Tibial nerve (tissue), 4 donors: ENCODE measurements around the gene IGF2. TPM values are rescaled to one million over a fixed set of nuclear protein-coding genes. Genes with fewer than 3 reads are reported as not detected.

Experiments used
- DNase-seq, 2 donors: peaks; one replicate each; pipeline ENCODE4 v3.0.0-alpha.2; 2019; ENCODE audit warnings: low spot score in 2 of 2
- H3K27ac ChIP-seq, 4 donors: fragments of 200-600 bp; sonication (generic) in 3 of 4; one replicate each; pipeline ENCODE4 v1.5.1; 2017 to 2019; ENCODE audit warnings: mild to moderate bottlenecking in 1 of 4
- H3K27me3 ChIP-seq, 2 donors: fragments of 200-600 bp; sonication (generic) in 1 of 2; one replicate each; pipeline versions ENCODE4 v1.5.1 to v1.6.0; 2017 to 2019
- H3K36me3 ChIP-seq, 3 donors: fragments of 200-600 bp; sonication (generic); one replicate each; pipeline ENCODE4 v1.5.1; 2018 to 2019
- H3K4me1 ChIP-seq, 4 donors: fragments of 200-600 bp; sonication (generic) in 3 of 4; one replicate each; pipeline ENCODE4 v1.5.1; 2017 to 2019
- H3K4me3 ChIP-seq, 4 donors: fragments of 200-600 bp; sonication (generic) in 3 of 4; one replicate each; pipeline ENCODE4 v1.5.1; 2017 to 2019; ENCODE audit warnings: mild to moderate bottlenecking in 1 of 4, moderate library complexity in 1 of 4
- H3K9me3 ChIP-seq, 4 donors: fragments of 200-600 bp; sonication (generic) in 3 of 4; one replicate each; pipeline ENCODE4 v1.5.1; 2017 to 2019
- CTCF ChIP-seq, 5 experiments: fragments of 200-600 bp in 3 of 5; fragments of 450-650 bp in 2 of 5; sonication (generic) in 3 of 5; IDR thresholded peaks; one replicate each; pipeline ENCODE4 v1.5.1; 2016 to 2019; ENCODE audit warnings: antibody characterized with exemption in 5 of 5, mild to moderate bottlenecking in 3 of 5, moderate library complexity in 2 of 5
- EP300 ChIP-seq, 2 donors: sonication (generic); formaldehyde crosslinking; IDR thresholded peaks; one replicate each; pipeline ENCODE4 v1.6.1; 2017; ENCODE audit warnings: antibody characterized with exemption in 2 of 2, mild to moderate bottlenecking in 1 of 2
- POLR2A ChIP-seq, 2 donors: fragments of 450-650 bp; IDR thresholded peaks; one replicate each; pipeline ENCODE4 v1.6.1; 2017; ENCODE audit warnings: antibody characterized with exemption in 2 of 2, mild to moderate bottlenecking in 2 of 2, moderate library complexity in 2 of 2
- WGBS, 2 donors: methylation state at CpG; one replicate each; pipeline ENCODE4 v1.1.5; 2018; 5-methylcytosine and 5-hydroxymethylcytosine counted together
- total RNA-seq, 4 donors: library from RNA; depleted of rRNA; stranded (reverse); fragments of >200 nt; gene quantifications; one replicate each; pipeline ENCODE4 v1.1.0, GENCODE V29; 2016

Gene IGF2
- total RNA-seq, 4 donors from 2014 or later, result 131 to 246 (median 173) TPM

GRCh38 chr11:2156416-2157182 is 17.4 kb upstream of the IGF2 start:
- H3K27me3 ChIP-seq, result peaks cover 0 to 10% of the 10 kb centered on the region in 2 donors
- no peaks in the 10 kb centered on the region for H3K36me3 ChIP-seq
- TF ChIP-seq CTCF (IDR thresholded peaks at IDR 0.05), result peak; percentile 33 to 86 (median 55)
- no peak for TF ChIP-seq POLR2A (IDR thresholded peaks at IDR 0.05)
- DNase-seq, result peak; percentile 42 to 70
- no peaks in the 10 kb centered on the region for H3K9me3 ChIP-seq
- H3K4me3 ChIP-seq, result no peak overlapping the region
- peaks cover 0 to 6% (median 4%) of the 10 kb centered on the region in 4 donors for H3K4me1 ChIP-seq
- no peak overlapping the region for H3K27ac ChIP-seq
- 36 to 55% methylated on average over 12 to 18 of the region's 19 CpGs for WGBS, 2 donors

- Histone ChIP-seq H3K27me3 (peaks cover 0 to 18% of the 10 kb centered on the region in 2 donors), H3K4me3 (no peak overlapping the region)
- TF ChIP-seq CTCF (IDR thresholded peaks at IDR 0.05) (no peak), EP300 (IDR thresholded peaks at IDR 0.05) (no peak), POLR2A (IDR thresholded peaks at IDR 0.05) (no peak)
Observed at GRCh38 chr11:2155511-2155910, 16.3 kb upstream of the IGF2 start.

GRCh38 chr11:2154889-2155288 is 15.7 kb upstream of the IGF2 start:
- Histone ChIP-seq H3K9me3 (no peaks in the 10 kb centered on the region), H3K27ac (no peak overlapping the region), H3K36me3 (no peaks in the 10 kb centered on the region), H3K4me3 (no peak overlapping the region), H3K27me3 (peaks cover 0 to 22% of the 10 kb centered on the region in 2 donors), H3K4me1 (peaks cover 0 to 10% (median 5%) of the 10 kb centered on the region in 4 donors)
- TF ChIP-seq CTCF (IDR thresholded peaks at IDR 0.05), result no peak
- no peak for TF ChIP-seq EP300 (IDR thresholded peaks at IDR 0.05)
- no peak for TF ChIP-seq POLR2A (IDR thresholded peaks at IDR 0.05)
- no peak for DNase-seq
- 84 to 85% methylated on average over 6 to 16 of the region's 17 CpGs for WGBS, 2 donors

More at GRCh38 chr11:2155511-2155910, 16.3 kb upstream of the IGF2 start:
- 63 to 70% methylated on average over 26 to 29 of the region's 29 CpGs for WGBS, 2 donors
- no peaks in the 10 kb centered on the region for H3K9me3 ChIP-seq
- no peak for DNase-seq
- H3K36me3 ChIP-seq, result no peaks in the 10 kb centered on the region
- H3K4me1 ChIP-seq, result peaks cover 0 to 10% (median 5%) of the 10 kb centered on the region in 4 donors
- no peak overlapping the region for H3K27ac ChIP-seq

GRCh38 chr11:2154195-2154585 is 15.0 kb upstream of the IGF2 start:
- WGBS, 2 donors, result 81 to 88% methylated on average over 4 to 7 of the region's 7 CpGs
- DNase-seq, result no peak
- Histone ChIP-seq H3K4me3 (no peak overlapping the region), H3K4me1 (peaks cover 0 to 10% (median 5%) of the 10 kb centered on the region in 4 donors), H3K27ac (no peak overlapping the region), H3K36me3 (no peaks in the 10 kb centered on the region), H3K27me3 (peaks cover 0 to 29% of the 10 kb centered on the region in 2 donors), H3K9me3 (no peaks in the 10 kb centered on the region)
- no peak for TF ChIP-seq POLR2A (IDR thresholded peaks at IDR 0.05)
- no peak for TF ChIP-seq EP300 (IDR thresholded peaks at IDR 0.05)
- TF ChIP-seq CTCF (IDR thresholded peaks at IDR 0.05), result no peak

GRCh38 chr11:2153581-2154194 is 14.5 kb upstream of the IGF2 start:
- Histone ChIP-seq H3K27ac (no peak overlapping the region), H3K9me3 (no peaks in the 10 kb centered on the region), H3K4me3 (no peak overlapping the region), H3K4me1 (peaks cover 0 to 10% (median 5%) of the 10 kb centered on the region in 4 donors), H3K36me3 (no peaks in the 10 kb centered on the region), H3K27me3 (peaks cover 1 to 34% of the 10 kb centered on the region in 2 donors)
- no peak for DNase-seq
- 62 to 72% methylated on average over 13 to 14 of the region's 14 CpGs for WGBS, 2 donors
- TF ChIP-seq EP300 (IDR thresholded peaks at IDR 0.05) (no peak), POLR2A (IDR thresholded peaks at IDR 0.05) (no peak), CTCF (IDR thresholded peaks at IDR 0.05) (no peak)
